A673 (cell line): ENCODE results near the gene FBN1. TPM values are rescaled to one million over a fixed set of nuclear protein-coding genes. Genes with fewer than 3 reads are reported as not detected.

Experiments used
- BruUV-seq: library from RNA; stranded (reverse); fragments of 400-500 nt; replicated peaks from 2 replicates; lab custom pipeline; 2021; lab: Mats Ljungman, UMichigan
- CTCF ChIA-PET: fragments of 300-600 bp; sonication (Branson Sonifier 250); formaldehyde crosslinking; loops from one replicate; lab custom pipeline; 2022; ENCODE audit warnings: antibody characterized with exemption; lab: Charles Lee
- POLR2A ChIA-PET: fragments of 300-600 bp; sonication (Branson Sonifier 250); formaldehyde crosslinking; loops from one replicate; lab custom pipeline; 2022; ENCODE audit warnings: antibody characterized with exemption; ENCODE audit not compliant: low non-redundant PET; lab: Charles Lee
- DNase-seq: peaks from one replicate; pipeline ENCODE4 v3.0.0-alpha.2; 2015; ENCODE audit warnings: low spot score
- H3K27ac ChIP-seq: fragments of 200-600 bp; sonication (generic); 2 replicates; pipeline ENCODE4 v1.5.1; 2016; ENCODE audit warnings: mixed run types, low read depth, mild to moderate bottlenecking, mixed read lengths, antibody characterized with exemption, low read length; ENCODE audit not compliant: poor library complexity, severe bottlenecking
- H3K27me3 ChIP-seq: fragments of 200-600 bp; sonication (generic); replicated peaks from 2 replicates; pipeline ENCODE4 v1.6.1; 2017; ENCODE audit warnings: mixed run types, low read depth, mild to moderate bottlenecking, mixed read lengths, antibody characterized with exemption, low read length; ENCODE audit not compliant: insufficient read depth, poor library complexity
- H3K36me3 ChIP-seq: fragments of 200-600 bp; sonication (generic); 2 replicates; pipeline ENCODE4 v1.6.1; 2016; ENCODE audit warnings: mixed run types, mild to moderate bottlenecking, mixed read lengths, antibody characterized with exemption, low read length; ENCODE audit not compliant: insufficient read depth, poor library complexity, severe bottlenecking
- H3K4me1 ChIP-seq: fragments of 200-600 bp; sonication (generic); 2 replicates; pipeline ENCODE4 v1.6.1; 2017; ENCODE audit warnings: mixed run types, mild to moderate bottlenecking, mixed read lengths, antibody characterized with exemption, low read length; ENCODE audit not compliant: insufficient read depth, poor library complexity, severe bottlenecking
- H3K4me3 ChIP-seq: fragments of 200-600 bp; sonication (generic); 2 replicates; pipeline ENCODE4 v1.5.1; 2016; ENCODE audit warnings: low read depth, mixed run types, mild to moderate bottlenecking, mixed read lengths, low read length; ENCODE audit not compliant: poor library complexity, severe bottlenecking
- H3K9me3 ChIP-seq: fragments of 200-600 bp; sonication (generic); 2 replicates; pipeline ENCODE4 v1.6.1; 2016; ENCODE audit warnings: mixed run types, low read depth, mild to moderate bottlenecking, mixed read lengths, antibody characterized with exemption, low read length; ENCODE audit not compliant: poor library complexity, severe bottlenecking
- EZH2 ChIP-seq: fragments of 200-600 bp; sonication (generic); IDR thresholded peaks from 2 replicates; pipeline ENCODE4 v1.6.1; 2017; ENCODE audit warnings: borderline replicate concordance, low read depth, mild to moderate bottlenecking, mixed read lengths, antibody characterized with exemption, low read length; ENCODE audit not compliant: poor library complexity, severe bottlenecking
- intact Hi-C: fragments of 100-400 bp; cut with micrococcal nuclease; formaldehyde crosslinking; loops from one replicate; pipeline ENCODE4 v1.10.0; 2022; ENCODE audit not compliant: unreplicated experiment
- total RNA-seq: library from RNA; stranded (reverse); gene quantifications from 2 replicates; pipeline ENCODE4 v1.2.3, GENCODE V29; 2021
- TF ChIP-seq, protein P1 (sequence below): fragments of 300-800, 200-600 bp; sonication (generic); conservative IDR thresholded peaks from 2 replicates; pipeline ENCODE4 v1.5.1; 2017; ENCODE audit warnings: low read depth, mild to moderate bottlenecking, antibody characterized with exemption, low read length, moderate library complexity, mixed read lengths

The FBN1 gene
- total RNA-seq, 1 experiment from 2014 or later, result 25.4 TPM

DNA sequence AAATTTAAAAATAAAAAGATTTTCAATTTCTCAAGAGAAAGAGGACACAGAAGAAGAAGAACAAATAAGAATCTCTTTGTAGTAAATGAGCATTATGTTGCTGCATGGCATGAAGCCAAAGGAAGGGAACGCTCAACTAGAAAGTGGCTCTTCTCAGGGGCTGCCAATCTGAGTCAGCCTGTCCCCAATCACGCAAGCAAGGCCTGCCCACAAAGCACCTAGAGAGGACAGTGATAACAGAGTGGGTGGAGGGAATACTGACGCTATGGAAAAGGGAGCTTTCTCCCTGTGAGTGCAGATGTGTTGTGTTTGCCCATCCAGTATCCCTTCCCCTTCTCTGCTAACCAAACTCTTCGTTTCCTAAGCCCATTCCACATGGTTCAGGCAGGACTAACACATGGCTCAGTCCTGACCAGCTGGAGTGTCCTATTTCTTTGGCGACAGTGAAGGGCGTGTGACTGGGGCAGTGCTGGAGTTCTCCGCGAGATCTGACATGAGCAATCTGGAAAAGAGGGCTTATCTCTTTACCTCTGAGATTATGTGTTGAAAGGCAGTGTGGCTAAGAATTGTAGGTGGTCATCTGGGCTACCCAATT, 14.2 kb downstream of the FBN1 start:
- H3K4me3 ChIP-seq, result peak overlapping the region; percentile 7
- BruUV-seq, result no TSS peak
- DNase-seq, result peak; percentile 78
- ChIA-PET POLR2A (no interaction called here), CTCF (no interaction called here)
- no peaks in the 10 kb centered on the region for H3K36me3 ChIP-seq
- H3K27me3 ChIP-seq, result no peaks in the 10 kb centered on the region
- H3K4me1 ChIP-seq, result peaks cover 25% of the 10 kb centered on the region
- H3K9me3 ChIP-seq, result no peaks in the 10 kb centered on the region
- H3K27ac ChIP-seq, result no peak overlapping the region
- TF ChIP-seq, protein P1, sequence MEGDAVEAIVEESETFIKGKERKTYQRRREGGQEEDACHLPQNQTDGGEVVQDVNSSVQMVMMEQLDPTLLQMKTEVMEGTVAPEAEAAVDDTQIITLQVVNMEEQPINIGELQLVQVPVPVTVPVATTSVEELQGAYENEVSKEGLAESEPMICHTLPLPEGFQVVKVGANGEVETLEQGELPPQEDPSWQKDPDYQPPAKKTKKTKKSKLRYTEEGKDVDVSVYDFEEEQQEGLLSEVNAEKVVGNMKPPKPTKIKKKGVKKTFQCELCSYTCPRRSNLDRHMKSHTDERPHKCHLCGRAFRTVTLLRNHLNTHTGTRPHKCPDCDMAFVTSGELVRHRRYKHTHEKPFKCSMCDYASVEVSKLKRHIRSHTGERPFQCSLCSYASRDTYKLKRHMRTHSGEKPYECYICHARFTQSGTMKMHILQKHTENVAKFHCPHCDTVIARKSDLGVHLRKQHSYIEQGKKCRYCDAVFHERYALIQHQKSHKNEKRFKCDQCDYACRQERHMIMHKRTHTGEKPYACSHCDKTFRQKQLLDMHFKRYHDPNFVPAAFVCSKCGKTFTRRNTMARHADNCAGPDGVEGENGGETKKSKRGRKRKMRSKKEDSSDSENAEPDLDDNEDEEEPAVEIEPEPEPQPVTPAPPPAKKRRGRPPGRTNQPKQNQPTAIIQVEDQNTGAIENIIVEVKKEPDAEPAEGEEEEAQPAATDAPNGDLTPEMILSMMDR, result no peak
- no peak for TF ChIP-seq EZH2
- intact Hi-C loops, result no loop called here

DNA sequence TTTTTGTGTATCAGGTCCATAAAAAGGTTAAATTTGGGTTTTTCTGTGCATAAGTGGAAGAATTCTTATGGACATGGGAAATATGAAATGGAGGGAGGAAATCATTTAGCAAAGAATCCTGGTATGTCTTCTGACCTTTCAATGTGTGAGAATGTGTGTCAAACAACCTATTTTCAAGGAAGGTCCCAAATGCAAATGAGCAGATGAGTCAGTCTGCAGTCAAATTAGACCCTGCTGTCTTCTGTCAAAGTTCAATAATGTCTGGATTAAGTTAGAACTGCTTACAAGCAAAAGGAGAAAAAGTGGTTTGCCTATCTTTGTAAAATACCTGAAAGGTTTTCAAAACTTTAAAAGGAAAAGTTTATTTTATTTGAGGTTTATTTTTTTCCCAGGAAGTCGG, 15.3 kb downstream of the FBN1 start:
- H3K27ac ChIP-seq, result no peak overlapping the region
- ChIA-PET CTCF (no interaction called here), POLR2A (no interaction called here)
- H3K36me3 ChIP-seq, result no peaks in the 10 kb centered on the region
- TF ChIP-seq EZH2, result no peak
- TF ChIP-seq, protein P1, result no peak
- DNase-seq, result peak; percentile 67
- peak overlapping the region; percentile 7 for H3K4me3 ChIP-seq
- no peaks in the 10 kb centered on the region for H3K9me3 ChIP-seq
- peaks cover 25% of the 10 kb centered on the region for H3K4me1 ChIP-seq
- no peaks in the 10 kb centered on the region for H3K27me3 ChIP-seq
- intact Hi-C loops, result no loop called here
- no TSS peak for BruUV-seq

DNA sequence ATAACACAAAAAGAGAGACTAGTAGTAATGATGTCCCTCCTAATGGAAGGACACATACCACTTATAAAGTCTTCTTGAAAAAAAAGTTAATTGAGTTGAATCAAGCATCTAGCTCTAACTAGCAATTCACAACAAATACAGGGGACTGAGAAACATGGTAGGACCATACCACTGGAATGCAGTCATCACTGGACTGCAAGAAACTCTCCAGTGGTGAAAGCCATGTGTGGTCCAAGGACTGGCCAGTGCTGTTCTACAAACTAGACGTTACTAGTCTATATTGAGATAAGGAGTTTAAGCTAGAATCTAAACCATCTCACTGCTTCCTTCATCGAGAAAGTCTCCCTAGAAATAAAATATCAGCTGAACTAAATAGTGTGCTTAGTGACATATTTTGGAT, 16.7 kb downstream of the FBN1 start:
- intact Hi-C loops, result no loop called here
- no peaks in the 10 kb centered on the region for H3K36me3 ChIP-seq
- H3K9me3 ChIP-seq, result no peaks in the 10 kb centered on the region
- BruUV-seq, result no TSS peak
- CTCF ChIA-PET, result no interaction called here
- TF ChIP-seq EZH2, result no peak
- TF ChIP-seq, protein P1, result no peak
- H3K4me3 ChIP-seq, result no peak overlapping the region
- DNase-seq, result no peak
- H3K27ac ChIP-seq, result no peak overlapping the region
- POLR2A ChIA-PET, result no interaction called here
- H3K27me3 ChIP-seq, result no peaks in the 10 kb centered on the region
- H3K4me1 ChIP-seq, result peaks cover 25% of the 10 kb centered on the region
